Neural progenitor cell (in vitro differentiated cells): ENCODE measurements around the gene KAZN. TPM values are rescaled to one million over a fixed set of nuclear protein-coding genes. Genes with fewer than 3 reads are reported as not detected.

ENCODE experiments used
- DNase-seq: peaks from one replicate; pipeline ENCODE4 v3.0.0-alpha.2; 2016; ENCODE audit warnings: low spot score
- H2AFZ ChIP-seq: fragments of 200-600 bp; sonication (generic); replicated peaks from 2 replicates; pipeline ENCODE4 v1.6.1; 2016; ENCODE audit warnings: antibody characterized with exemption
- H3F3A ChIP-seq: fragments of 200-600 bp; sonication (generic); 2 replicates; pipeline ENCODE4 v1.6.1; 2016; ENCODE audit warnings: antibody characterized with exemption, low read depth
- H3K27ac ChIP-seq: fragments of 200-600 bp; sonication (generic); 2 replicates; pipeline ENCODE4 v1.5.1; 2016; ENCODE audit warnings: mild to moderate bottlenecking
- H3K27me3 ChIP-seq: fragments of 200-600 bp; sonication (generic); 2 replicates; pipeline ENCODE4 v1.6.1; 2016; ENCODE audit warnings: mild to moderate bottlenecking, moderate library complexity
- H3K36me3 ChIP-seq: fragments of 200-600 bp; sonication (generic); 2 replicates; pipeline ENCODE4 v1.5.1; 2016
- H3K4me1 ChIP-seq: fragments of 200-600 bp; sonication (generic); 2 replicates; pipeline ENCODE4 v1.6.1; 2016; ENCODE audit warnings: mixed run types
- H3K4me2 ChIP-seq: fragments of 200-600 bp; sonication (generic); 2 replicates; pipeline ENCODE4 v1.6.1; 2016
- H3K4me3 ChIP-seq: fragments of 200-600 bp; sonication (generic); 2 replicates; pipeline ENCODE4 v1.5.1; 2016
- H3K79me2 ChIP-seq: fragments of 200-600 bp; sonication (generic); 2 replicates; pipeline ENCODE4 v1.6.1; 2016; ENCODE audit warnings: low read depth
- H3K9ac ChIP-seq: fragments of 200-600 bp; sonication (generic); 2 replicates; pipeline ENCODE4 v1.6.1; 2016
- H3K9me3 ChIP-seq: fragments of 200-600 bp; sonication (generic); 2 replicates; pipeline ENCODE4 v1.5.1; 2016; ENCODE audit warnings: low read depth
- H4K20me1 ChIP-seq: fragments of 200-600 bp; sonication (generic); 2 replicates; pipeline ENCODE4 v1.6.1; 2016; ENCODE audit warnings: low read depth
- H3K27ac Mint-ChIP-seq: 3 replicates; pipeline ENCODE4 v1.8.0; 2021; ENCODE audit warnings: mixed read lengths
- H3K27me3 Mint-ChIP-seq: 2 replicates; pipeline ENCODE4 v1.8.0; 2022; ENCODE audit warnings: low read depth, mild to moderate bottlenecking, inconsistent platforms, moderate library complexity, mixed read lengths; ENCODE audit not compliant: insufficient read depth
- H3K36me3 Mint-ChIP-seq: 3 replicates; pipeline ENCODE4 v1.8.0; 2021; ENCODE audit warnings: mixed read lengths
- H3K4me1 Mint-ChIP-seq: 3 replicates; pipeline ENCODE4 v1.8.0; 2021; ENCODE audit warnings: mixed read lengths
- H3K4me3 Mint-ChIP-seq: 3 replicates; pipeline ENCODE4 v1.8.0; 2021; ENCODE audit warnings: mild to moderate bottlenecking, moderate library complexity, mixed read lengths
- H3K9me3 Mint-ChIP-seq: 3 replicates; pipeline ENCODE4 v1.8.0; 2020; ENCODE audit warnings: mixed read lengths
- EZH2 ChIP-seq: fragments of 200-600 bp; sonication (generic); IDR thresholded peaks from 2 replicates; pipeline ENCODE4 v1.6.1; 2017; ENCODE audit warnings: antibody characterized with exemption, mild to moderate bottlenecking, moderate library complexity
- EZH2phosphoT487 ChIP-seq: fragments of 200-600 bp; sonication (generic); IDR thresholded peaks from 2 replicates; pipeline ENCODE4 v1.6.1; 2017; ENCODE audit warnings: antibody characterized with exemption
- total RNA-seq: library from RNA; depleted of rRNA; stranded (reverse); fragments of >200 nt; gene quantifications from 2 replicates; pipeline ENCODE4 v1.2.3, GENCODE V29; 2015; ENCODE audit warnings: low replicate concordance
- TF ChIP-seq, protein P1 (sequence below): fragments of 200-600 bp; sonication (generic); IDR thresholded peaks from 2 replicates; pipeline ENCODE4 v1.5.1; 2017; ENCODE audit warnings: antibody characterized with exemption, mild to moderate bottlenecking

The KAZN gene
- total RNA-seq, 1 donor from 2014 or later, result 6.1 TPM

DNA sequence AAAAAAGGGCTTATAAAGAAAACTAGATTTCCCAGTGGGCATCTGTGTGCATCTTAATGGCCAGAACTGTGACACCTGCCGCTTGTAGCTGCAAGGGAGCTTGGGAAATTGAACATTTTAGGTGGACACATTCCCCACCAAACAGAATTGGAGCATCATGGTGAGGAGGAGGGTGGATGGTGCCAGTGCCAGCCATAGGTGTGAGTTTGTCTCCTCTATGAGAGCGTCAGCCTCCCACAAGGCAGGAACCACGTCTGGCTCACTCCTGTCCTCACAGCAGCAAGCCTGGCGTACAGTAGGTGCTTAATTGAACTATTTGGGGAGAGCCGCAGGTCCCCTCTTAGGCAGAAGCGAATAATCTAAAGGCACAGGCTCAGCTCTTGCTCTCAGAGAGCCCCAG, 430.6 kb downstream of the KAZN start:
- Histone ChIP-seq H3K4me3 (no peak overlapping the region), H4K20me1 (no peaks in the 10 kb centered on the region), H3K9me3 (no peaks in the 10 kb centered on the region), H3F3A (no peaks in the 10 kb centered on the region), H3K79me2 (no peaks in the 10 kb centered on the region), H3K27ac (no peak overlapping the region), H3K36me3 (no peaks in the 10 kb centered on the region), H3K4me2 (no peak overlapping the region), H3K9ac (no peak overlapping the region), H3K27me3 (no peaks in the 10 kb centered on the region), H3K4me1 (peaks cover 7% of the 10 kb centered on the region), H2AFZ (no peak overlapping the region)
- H3K4me1 Mint-ChIP-seq, result peaks cover 53% of the 10 kb centered on the region
- H3K36me3 Mint-ChIP-seq, result peaks cover 3% of the 10 kb centered on the region
- TF ChIP-seq EZH2 (no peak), EZH2phosphoT487 (no peak)
- TF ChIP-seq, protein P1, sequence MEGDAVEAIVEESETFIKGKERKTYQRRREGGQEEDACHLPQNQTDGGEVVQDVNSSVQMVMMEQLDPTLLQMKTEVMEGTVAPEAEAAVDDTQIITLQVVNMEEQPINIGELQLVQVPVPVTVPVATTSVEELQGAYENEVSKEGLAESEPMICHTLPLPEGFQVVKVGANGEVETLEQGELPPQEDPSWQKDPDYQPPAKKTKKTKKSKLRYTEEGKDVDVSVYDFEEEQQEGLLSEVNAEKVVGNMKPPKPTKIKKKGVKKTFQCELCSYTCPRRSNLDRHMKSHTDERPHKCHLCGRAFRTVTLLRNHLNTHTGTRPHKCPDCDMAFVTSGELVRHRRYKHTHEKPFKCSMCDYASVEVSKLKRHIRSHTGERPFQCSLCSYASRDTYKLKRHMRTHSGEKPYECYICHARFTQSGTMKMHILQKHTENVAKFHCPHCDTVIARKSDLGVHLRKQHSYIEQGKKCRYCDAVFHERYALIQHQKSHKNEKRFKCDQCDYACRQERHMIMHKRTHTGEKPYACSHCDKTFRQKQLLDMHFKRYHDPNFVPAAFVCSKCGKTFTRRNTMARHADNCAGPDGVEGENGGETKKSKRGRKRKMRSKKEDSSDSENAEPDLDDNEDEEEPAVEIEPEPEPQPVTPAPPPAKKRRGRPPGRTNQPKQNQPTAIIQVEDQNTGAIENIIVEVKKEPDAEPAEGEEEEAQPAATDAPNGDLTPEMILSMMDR, result no peak
- H3K27me3 Mint-ChIP-seq, result peaks cover 2% of the 10 kb centered on the region
- H3K27ac Mint-ChIP-seq, result peak overlapping the region; percentile 32
- no peak overlapping the region for H3K4me3 Mint-ChIP-seq
- DNase-seq, result no peak
- H3K9me3 Mint-ChIP-seq, result no peaks in the 10 kb centered on the region

DNA sequence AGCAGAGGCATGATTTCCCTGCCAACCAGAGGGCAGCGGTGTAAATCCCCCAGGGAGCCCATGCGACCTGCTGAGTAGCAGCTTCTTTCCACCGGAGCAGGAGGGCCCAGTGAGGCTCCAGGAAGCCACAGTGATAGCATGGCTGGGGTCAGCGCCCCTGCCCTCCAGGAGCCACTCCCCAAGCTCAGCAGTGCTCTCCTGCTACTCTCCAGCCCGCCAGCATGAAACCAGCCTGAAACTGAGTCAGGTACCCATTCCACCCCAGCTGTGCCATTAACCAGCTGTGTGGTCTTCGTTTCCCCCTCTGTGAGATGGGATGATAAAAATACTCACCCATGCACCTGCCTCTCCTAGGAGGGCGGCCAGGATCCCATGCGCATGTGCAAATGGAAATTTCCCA, 431.3 kb downstream of the KAZN start:
- DNase-seq, result no peak
- H3K36me3 Mint-ChIP-seq, result no peaks in the 10 kb centered on the region
- H3K4me1 Mint-ChIP-seq, result peaks cover 55% of the 10 kb centered on the region
- H3K36me3 ChIP-seq, result no peaks in the 10 kb centered on the region
- H3K4me3 ChIP-seq, result no peak overlapping the region
- H3K79me2 ChIP-seq, result no peaks in the 10 kb centered on the region
- TF ChIP-seq EZH2phosphoT487, result no peak
- no peak overlapping the region for H3K27ac Mint-ChIP-seq
- no peaks in the 10 kb centered on the region for H3F3A ChIP-seq
- H3K9me3 Mint-ChIP-seq, result no peaks in the 10 kb centered on the region
- no peaks in the 10 kb centered on the region for H4K20me1 ChIP-seq
- H3K9ac ChIP-seq, result no peak overlapping the region
- no peak overlapping the region for H3K4me2 ChIP-seq
- H3K4me1 ChIP-seq, result peaks cover 7% of the 10 kb centered on the region
- H3K27me3 ChIP-seq, result no peaks in the 10 kb centered on the region
- peaks cover 2% of the 10 kb centered on the region for H3K27me3 Mint-ChIP-seq
- no peaks in the 10 kb centered on the region for H3K9me3 ChIP-seq
- H3K4me3 Mint-ChIP-seq, result no peak overlapping the region
- H3K27ac ChIP-seq, result no peak overlapping the region
- H2AFZ ChIP-seq, result no peak overlapping the region

DNA sequence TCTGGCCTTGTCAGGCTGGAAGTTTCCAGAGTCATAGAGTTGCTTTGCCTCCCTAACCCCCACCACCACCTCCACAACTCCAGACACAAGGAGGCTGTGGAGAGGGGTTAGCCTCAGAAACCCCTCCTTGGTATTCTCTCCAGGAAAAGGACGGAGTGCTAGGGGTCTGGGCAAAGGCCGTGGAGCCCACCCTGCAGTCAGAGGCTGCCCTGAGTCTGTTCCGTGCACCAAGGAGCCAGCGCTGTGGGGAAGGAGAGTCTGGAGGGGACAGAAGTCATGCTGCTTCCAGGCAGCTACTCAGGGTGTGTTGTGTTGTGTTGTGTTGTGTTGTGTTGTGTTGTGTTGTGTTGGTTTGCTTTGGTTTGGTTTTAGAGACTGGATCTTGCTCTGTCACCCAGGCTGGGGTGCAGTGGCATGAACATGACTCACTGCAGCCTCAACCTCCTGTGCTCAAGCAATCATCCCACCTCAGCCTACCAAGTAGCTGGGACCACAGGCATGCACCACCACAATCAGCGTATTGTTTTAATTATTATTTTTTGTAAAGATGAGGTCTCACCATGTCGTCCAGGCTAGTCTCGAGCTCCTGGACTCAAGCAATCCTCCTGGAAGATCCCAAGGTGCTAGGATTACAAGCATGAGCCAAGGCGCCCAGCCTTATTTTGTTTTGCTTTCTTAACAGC, 432.9 kb downstream of the KAZN start:
- DNase-seq, result no peak
- Histone ChIP-seq H3K36me3 (no peaks in the 10 kb centered on the region), H4K20me1 (no peaks in the 10 kb centered on the region), H3K4me2 (no peak overlapping the region), H3K27me3 (no peaks in the 10 kb centered on the region), H3K4me1 (peaks cover 7% of the 10 kb centered on the region), H3K27ac (no peak overlapping the region), H3K79me2 (no peaks in the 10 kb centered on the region), H3K4me3 (no peak overlapping the region), H2AFZ (no peak overlapping the region), H3F3A (no peaks in the 10 kb centered on the region), H3K9ac (no peak overlapping the region), H3K9me3 (no peaks in the 10 kb centered on the region)
- Mint-ChIP-seq H3K9me3 (no peaks in the 10 kb centered on the region), H3K27me3 (no peaks in the 10 kb centered on the region), H3K27ac (no peak overlapping the region), H3K4me3 (no peak overlapping the region), H3K36me3 (no peaks in the 10 kb centered on the region), H3K4me1 (peaks cover 48% of the 10 kb centered on the region)
- TF ChIP-seq EZH2 (no peak), EZH2phosphoT487 (no peak)
- TF ChIP-seq, protein P1, result no peak

DNA sequence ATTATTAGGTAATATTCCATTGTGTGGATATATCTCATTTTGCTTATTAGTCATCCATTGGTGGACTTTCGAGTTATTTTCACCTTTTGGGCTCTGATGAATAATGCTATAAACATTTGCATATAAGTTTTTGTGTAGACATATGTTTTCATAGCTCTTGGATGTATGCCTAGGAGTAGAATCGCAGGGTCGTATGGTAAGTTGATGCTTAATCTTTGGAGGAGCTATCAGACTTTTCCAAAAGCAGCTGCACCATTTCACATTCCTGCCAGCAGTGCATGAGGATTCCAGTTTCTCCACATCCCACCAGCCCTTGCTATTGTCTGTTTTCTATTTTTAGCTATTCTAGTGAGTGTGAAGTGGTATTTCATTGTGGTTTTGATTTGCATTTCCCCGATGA, 434.8 kb downstream of the KAZN start:
- Mint-ChIP-seq H3K27ac (no peak overlapping the region), H3K4me3 (no peak overlapping the region), H3K27me3 (peaks cover 2% of the 10 kb centered on the region), H3K36me3 (no peaks in the 10 kb centered on the region), H3K4me1 (peaks cover 32% of the 10 kb centered on the region), H3K9me3 (no peaks in the 10 kb centered on the region)
- Histone ChIP-seq H3K79me2 (no peaks in the 10 kb centered on the region), H3K9ac (no peak overlapping the region), H3F3A (no peaks in the 10 kb centered on the region), H3K9me3 (no peaks in the 10 kb centered on the region), H2AFZ (no peak overlapping the region), H4K20me1 (no peaks in the 10 kb centered on the region), H3K27ac (no peak overlapping the region), H3K4me1 (peaks cover 3% of the 10 kb centered on the region), H3K27me3 (no peaks in the 10 kb centered on the region), H3K4me3 (no peak overlapping the region), H3K4me2 (no peak overlapping the region), H3K36me3 (no peaks in the 10 kb centered on the region)
- no peak for DNase-seq
- TF ChIP-seq EZH2, result no peak
- no peak for TF ChIP-seq EZH2phosphoT487
- TF ChIP-seq, protein P1, result peak; percentile 14
